ENCODE measurements around the gene TAOK3.
"Not testable (repeated sequence)": the region's sequence is repeated elsewhere in the genome, so short reads cannot be mapped to it uniquely, and the experiment has no call there.

TAOK3 gene

DNA sequence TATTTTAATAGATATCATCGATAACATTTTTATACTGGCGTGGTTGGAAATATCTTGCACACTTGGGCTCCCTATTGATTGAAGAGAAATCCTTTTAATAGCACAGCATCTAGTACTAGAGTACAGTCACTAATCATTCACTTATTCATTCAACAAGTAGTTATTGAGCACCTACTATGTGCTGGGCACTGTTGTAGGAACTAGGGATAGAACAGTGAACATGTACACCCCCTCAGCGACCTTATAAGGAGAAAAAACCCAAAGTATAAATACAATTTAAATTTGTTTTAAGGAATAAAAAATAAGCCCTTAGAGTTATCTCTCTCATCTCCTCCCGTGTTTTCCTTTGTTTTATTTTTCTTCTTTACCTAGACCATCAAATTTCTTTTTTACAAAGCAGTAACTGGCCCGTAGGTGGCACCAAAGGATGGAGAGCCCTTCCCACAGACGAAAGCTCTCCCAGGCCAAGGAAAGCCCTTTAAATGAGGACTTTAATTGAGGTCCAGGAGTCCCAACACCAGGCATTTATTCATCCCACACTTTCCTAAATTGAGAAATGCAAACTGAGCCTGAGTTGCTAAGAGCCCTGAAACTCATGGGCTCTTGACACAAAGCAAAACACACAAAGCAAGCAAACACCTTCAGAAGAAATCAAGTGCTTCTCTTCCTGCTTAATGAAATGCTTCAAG, 207.8 kb downstream of the TAOK3 start:
- TF ChIP-seq POLR2A (IDR thresholded peaks at IDR 0.05; ENCODE audit: low read depth, low read length): no peak
- peak; percentile 21 for DNase-seq (ENCODE audit: insufficient read length, low spot score)
- FAIRE-seq: peak; percentile 50

DNA sequence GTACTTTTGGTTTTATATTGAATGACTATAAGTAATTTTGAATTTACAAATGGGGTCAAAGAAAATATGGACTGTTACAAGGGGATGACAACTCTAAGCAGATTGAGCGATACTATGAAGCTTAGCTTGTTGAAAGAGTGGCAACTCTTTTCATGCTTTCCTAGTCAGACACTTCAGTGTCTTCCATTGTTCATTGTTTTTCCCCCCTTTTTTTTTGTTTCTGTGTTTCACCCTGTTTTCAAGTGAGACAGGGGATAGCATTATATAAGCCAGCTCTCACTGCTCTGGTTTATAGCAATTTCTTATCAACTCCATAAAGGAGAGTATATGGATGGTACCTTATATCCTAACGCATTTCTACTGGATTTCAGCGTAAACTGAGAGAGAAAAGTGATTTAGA, 212.2 kb downstream of the TAOK3 start:
- FAIRE-seq (no peak), DNase-seq (ENCODE audit: insufficient read length, low spot score) (no peak)
- TF ChIP-seq POLR2A (IDR thresholded peaks at IDR 0.05; ENCODE audit: low read depth, low read length): no peak

DNA sequence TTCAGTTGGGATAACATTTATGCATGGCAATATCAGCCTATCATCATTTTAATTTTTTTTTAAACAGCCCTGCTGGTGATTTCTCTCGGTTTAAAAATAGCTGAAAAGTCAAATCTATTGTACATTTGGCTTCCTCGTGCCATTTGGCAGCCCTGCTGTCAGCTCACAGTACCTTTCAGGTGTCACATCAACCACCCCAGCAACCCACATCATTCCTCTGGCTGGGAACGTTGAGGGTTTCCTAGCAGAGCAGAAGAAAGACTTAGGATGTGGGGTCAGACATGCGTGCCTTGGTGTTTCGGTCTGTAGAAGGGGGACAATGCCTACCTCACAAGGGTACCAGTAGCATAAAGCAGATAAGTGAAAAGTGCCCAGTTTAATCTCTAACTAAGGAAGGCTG, 221.0 kb downstream of the TAOK3 start:
- no peak for TF ChIP-seq POLR2A (IDR thresholded peaks at IDR 0.05; ENCODE audit: low read depth, low read length)
- FAIRE-seq (no peak), DNase-seq (ENCODE audit: insufficient read length, low spot score) (no peak)

DNA sequence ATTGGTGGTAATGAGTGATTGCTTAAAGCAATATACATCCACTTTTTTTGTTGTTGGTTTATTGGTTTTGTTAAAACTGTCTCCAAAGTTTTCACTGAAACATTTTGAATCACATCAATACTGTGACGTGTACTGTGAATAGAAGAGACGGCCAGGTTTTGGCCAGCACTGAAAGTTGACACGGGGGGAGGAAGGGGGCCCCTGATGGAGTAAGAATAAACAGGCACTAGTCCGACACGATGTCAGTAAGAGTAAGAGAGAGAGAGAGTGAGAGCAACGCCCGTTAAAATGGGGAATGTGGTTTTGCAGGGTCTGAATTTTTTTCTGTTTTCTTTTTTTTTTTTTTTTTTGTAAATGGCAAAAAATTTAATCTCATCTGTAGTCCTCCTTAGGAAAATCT, 222.1 kb downstream of the TAOK3 start:
- FAIRE-seq (no peak), DNase-seq (ENCODE audit: insufficient read length, low spot score) (no peak)
- TF ChIP-seq POLR2A (IDR thresholded peaks at IDR 0.05; ENCODE audit: low read depth, low read length): no peak

DNA sequence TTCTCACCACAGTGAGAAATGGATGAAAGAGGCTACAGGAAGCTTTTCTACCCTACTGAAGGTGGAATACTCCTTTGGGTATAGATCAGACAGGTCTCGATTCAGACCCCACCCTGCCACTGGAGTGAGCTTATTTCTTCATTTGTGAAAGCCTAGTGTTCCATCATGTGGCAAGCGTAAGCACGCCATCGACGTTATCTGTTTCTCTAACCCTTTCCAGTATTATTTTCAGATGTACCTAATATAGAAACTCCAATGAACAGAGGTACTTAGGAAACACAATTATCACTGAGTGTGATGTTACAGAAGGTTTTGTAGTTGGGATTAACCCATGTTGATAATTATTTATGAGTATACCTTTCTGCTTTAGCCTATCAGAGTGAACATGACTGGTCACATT, 224.4 kb downstream of the TAOK3 start:
- DNase-seq (ENCODE audit: insufficient read length, low spot score): no peak
- FAIRE-seq: no peak
- no peak for TF ChIP-seq POLR2A (IDR thresholded peaks at IDR 0.05; ENCODE audit: low read depth, low read length)

DNA sequence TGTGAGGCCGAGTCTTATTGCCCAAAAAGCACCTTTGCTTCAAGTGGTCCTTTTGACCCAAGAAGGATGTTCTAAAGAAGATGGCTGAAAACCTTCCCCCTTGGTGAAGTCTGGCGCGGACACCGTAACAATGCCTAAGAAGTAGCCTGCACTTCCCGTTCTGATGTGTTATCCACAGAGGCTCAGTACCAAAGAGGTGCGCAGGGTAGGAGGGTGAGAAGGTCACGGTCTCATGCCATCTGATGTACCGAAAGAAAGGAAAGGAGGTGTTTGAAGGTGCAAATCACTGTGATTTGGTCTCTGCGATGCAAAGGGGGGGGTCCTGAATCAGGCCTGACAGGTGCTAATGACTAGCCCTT, 226.9 kb downstream of the TAOK3 start:
- no peak for DNase-seq (ENCODE audit: insufficient read length, low spot score)
- no peak for FAIRE-seq
- TF ChIP-seq POLR2A (IDR thresholded peaks at IDR 0.05; ENCODE audit: low read depth, low read length): no peak

DNA sequence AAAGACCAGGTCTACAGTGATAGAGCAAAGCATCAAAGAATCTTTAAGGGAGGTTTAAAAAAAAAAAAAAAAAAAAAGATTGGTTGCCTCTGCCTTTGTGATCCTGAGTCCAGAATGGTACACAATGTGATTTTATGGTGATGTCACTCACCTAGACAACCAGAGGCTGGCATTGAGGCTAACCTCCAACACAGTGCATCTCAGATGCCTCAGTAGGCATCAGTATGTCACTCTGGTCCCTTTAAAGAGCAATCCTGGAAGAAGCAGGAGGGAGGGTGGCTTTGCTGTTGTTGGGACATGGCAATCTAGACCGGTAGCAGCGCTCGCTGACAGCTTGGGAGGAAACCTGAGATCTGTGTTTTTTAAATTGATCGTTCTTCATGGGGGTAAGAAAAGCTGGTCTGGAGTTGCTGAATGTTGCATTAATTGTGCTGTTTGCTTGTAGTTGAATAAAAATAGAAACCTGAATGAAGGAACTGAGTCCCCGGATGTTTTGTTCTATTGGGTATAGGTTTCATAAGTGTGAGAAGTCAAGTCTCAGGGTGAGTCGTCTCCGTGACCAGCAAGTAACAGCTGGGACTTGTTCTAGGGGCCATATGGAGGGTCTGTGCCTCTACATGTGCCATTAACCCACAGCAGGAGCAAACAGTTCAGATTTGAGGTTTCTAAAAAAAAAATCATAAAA, 227.5 kb downstream of the TAOK3 start:
- no peak for TF ChIP-seq POLR2A (IDR thresholded peaks at IDR 0.05; ENCODE audit: low read depth, low read length)
- FAIRE-seq (no peak), DNase-seq (ENCODE audit: insufficient read length, low spot score) (no peak)

DNA sequence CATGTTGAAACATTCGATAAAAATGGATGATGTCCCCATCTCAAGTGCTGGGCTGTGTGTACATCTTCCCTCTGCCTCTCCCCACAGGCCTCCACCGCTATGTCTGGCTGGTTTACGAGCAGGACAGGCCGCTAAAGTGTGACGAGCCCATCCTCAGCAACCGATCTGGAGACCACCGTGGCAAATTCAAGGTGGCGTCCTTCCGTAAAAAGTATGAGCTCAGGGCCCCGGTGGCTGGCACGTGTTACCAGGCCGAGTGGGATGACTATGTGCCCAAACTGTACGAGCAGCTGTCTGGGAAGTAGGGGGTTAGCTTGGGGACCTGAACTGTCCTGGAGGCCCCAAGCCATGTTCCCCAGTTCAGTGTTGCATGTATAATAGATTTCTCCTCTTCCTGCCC, 228.2 kb downstream of the TAOK3 start:
- FAIRE-seq: no peak

DNA sequence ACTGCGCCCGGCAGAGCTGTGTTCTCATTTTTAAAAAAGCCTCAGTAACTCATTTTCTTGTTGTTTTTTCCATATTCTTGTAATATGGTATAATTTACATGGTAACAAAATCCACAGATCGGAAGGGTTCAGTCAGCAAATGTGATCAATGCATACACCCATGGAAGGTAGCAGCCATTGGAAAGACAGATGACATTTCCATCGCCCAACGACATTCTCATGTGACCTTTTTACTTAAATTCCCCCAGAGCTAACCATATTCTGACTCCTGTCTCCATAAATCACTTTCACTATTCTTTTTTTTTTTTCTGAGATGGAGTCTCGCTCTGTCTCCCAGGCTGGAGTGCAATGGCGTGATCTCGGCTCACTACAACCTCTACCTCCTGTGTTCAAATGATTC, 231.9 kb downstream of the TAOK3 start:
- no peak for TF ChIP-seq POLR2A (IDR thresholded peaks at IDR 0.05; ENCODE audit: low read depth, low read length)
- FAIRE-seq (no peak), DNase-seq (ENCODE audit: insufficient read length, low spot score) (no peak)

More for the DNA sequence above, 228.2 kb downstream of the TAOK3 start:
- no peak for DNase-seq (ENCODE audit: insufficient read length, low spot score)
- TF ChIP-seq POLR2A (IDR thresholded peaks at IDR 0.05; ENCODE audit: low read depth, low read length): no peak

DNA sequence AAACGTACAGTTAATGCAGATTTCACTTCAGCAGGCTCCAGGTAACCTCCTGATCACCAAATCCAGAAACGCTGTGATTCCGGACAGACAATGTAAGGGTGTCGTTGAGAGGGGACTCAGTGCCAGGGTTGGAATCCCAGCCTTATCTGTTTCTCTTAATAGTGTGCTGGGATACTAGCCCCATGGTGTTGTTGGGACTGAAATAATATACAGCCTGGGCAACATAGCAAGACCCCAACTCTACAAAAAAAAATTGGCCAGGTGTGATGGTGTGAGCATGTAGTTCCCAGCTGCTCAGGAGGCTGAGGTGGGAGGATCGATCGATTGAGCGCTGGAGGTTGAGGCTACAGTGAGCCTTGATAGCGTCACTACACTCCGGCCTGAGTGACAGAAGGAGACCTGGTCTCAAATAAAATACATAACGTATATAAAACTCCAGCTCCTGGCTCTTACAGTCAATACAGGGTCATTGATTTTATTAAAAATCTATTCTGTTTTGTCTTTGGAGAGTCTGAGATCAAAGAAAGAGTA, 235.5 kb downstream of the TAOK3 start:
- no peak for FAIRE-seq
- DNase-seq (ENCODE audit: insufficient read length, low spot score): no peak
- no peak for TF ChIP-seq POLR2A (IDR thresholded peaks at IDR 0.05; ENCODE audit: low read depth, low read length)

DNA sequence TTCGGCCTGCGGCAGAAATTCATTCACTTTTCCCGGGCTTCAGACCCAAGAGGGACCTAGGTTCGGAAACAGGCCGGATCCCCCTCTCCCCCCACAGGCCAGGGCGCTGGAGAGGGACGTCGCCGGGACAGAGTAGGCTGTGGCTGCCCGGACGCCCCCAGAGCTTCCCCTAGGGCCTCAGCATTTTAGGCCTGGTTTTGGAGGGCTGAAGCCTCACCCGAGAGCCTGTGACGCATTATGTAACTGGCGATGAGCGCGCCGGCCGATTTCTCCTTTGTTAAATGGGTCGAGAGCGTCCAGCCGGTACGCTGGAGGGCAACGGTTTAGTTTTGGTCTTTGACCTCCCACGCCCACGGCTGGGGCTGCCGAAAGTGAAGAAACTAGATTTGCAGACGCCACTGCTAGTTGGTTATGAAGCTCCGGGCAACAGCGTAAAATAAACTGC, 236.1 kb downstream of the TAOK3 start:
- TF ChIP-seq POLR2A (IDR thresholded peaks at IDR 0.05; ENCODE audit: low read depth, low read length): no peak
- FAIRE-seq: no peak
- peak; percentile 10 for DNase-seq (ENCODE audit: insufficient read length, low spot score)

DNA sequence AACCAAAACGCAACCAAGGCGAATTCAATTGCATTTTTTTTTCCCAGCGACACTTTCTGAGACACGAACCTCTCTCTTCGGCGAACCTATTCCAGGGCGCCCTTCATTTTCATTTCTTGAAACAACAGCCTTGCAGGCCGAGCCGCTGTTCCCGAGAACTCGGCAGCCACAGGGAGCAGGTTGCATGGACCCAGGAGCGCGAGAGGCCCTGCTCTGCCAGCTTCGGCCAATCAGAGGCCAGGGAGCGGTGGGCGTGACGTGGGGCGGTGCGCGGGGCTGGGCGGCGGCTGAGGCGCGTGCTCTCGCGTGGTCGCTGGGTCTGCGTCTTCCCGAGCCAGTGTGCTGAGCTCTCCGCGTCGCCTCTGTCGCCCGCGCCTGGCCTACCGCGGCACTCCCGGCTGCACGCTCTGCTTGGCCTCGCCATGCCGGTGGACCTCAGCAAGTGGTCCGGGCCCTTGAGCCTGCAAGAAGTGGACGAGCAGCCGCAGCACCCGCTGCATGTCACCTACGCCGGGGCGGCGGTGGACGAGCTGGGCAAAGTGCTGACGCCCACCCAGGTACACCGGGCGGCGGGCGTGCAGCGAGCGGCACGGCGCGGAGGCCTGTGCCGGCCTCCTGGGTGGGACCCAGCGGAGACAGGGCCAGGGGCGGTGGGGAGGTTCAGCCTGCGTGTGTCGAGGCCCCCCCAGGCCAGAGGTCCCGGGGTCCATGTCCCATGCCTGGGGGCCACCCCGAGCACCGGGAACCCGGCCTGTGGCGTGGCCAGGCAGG, 236.7 kb downstream of the TAOK3 start, which contains the start of gene PEBP1:
Gene PEBP1, plus strand, starts transcription at position 337 of the 771 bp plus-strand sequence. Its CDS starts 86 bp downstream, at position 423.
- peak; percentile 23 for FAIRE-seq
- peak; percentile 96 for DNase-seq (ENCODE audit: insufficient read length, low spot score)
- peak; percentile 96 for TF ChIP-seq POLR2A (IDR thresholded peaks at IDR 0.05; ENCODE audit: low read depth, low read length)

DNA sequence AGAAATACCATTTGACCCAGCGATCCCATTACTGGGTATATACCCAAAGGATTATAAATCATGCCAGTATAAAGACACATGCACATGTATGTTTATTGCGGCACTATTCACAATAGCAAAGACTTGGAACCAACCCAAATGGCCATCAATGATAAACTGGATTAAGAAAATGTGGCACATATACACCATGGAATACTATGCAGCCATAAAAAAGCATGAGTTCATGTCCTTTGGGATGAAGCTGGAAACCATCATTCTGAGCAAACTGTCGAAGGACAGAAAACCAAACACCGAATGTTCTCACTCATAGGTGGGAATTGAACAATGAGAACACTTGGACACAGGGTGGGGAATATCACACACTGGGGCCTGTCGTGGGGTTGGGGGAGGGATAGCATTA, 243.3 kb downstream of the TAOK3 start:
- DNase-seq (ENCODE audit: insufficient read length, low spot score); FAIRE-seq: not testable (repeated sequence)

DNA sequence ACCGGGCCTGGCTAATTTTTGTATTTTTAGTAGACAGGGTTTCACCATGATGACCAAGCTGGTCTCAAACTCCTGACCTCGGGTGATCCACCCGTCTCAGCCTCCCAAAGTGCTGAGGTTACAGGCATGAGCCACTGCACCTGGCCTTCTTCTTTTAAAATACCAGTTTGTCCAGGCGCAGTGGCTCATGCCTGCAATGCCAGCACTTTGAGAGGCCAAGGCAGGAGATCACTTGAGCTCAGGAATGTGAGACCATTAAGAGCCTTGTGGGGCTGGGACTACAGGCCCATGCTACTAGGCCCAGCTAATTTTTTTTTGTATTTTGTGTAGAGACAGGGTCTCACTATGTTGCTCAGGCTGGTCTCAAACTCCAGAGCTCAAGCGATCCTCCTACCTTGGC, 244.8 kb downstream of the TAOK3 start:
- no peak for DNase-seq (ENCODE audit: insufficient read length, low spot score)
- no peak for FAIRE-seq
- no peak for TF ChIP-seq POLR2A (IDR thresholded peaks at IDR 0.05; ENCODE audit: low read depth, low read length)
